ENCODE results near the gene TMCO4.

The TMCO4 gene

DNA sequence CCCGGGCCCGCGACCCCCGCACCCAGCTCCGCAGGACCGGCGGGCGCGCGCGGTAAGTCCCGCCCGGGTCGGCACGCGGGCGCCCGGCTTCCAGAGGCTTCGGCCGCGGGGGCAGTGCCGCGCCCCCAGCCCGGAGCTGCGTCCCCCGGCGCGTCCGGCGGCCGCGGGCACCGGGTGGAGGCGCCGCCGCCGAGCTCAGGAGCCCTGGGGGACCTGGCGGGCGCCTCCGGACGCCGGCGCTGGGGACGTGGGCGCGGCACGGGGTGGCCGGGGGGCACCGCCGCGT, 155.4 kb downstream of the TMCO4 start:
- POLR2A ChIA-PET, result no interaction called here

DNA sequence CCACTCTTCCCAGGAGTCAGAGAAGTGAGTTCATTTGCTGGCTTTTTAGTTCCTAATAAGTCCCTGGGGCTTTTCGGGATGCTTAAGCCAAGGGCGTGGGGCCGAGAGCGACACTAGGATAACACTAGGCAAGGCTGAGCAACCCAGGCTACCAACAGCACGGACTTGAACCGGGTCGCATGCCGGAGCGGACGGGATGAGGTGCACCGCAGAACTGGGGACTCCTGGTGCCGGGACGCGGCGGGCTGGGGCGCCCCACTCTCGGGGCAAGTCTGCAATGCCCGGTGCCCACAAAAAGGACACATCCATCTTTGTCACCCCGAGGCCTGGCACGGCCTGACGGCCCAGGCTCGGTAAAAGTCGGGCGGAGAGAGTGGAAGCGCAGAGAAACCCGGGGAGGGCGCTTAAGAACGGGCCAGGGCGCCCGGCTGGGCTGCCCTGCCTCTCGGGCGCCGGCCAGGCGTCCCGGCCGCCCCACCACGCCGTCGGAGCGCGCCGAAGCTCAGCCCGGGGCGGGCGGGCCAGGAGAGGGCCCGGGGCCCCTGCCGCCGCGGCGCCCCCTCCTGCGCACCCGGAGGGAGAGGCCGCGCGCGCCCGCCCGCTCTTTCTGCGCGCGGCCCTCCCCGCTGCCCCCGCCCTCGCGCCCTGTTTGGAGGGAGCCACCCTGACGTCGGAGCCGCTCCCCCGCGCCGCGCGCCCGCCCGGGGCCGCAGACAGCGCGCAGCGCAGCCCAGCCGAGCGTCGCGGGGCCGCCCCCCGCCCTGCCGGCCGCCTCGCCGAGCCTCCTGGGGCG, 155.9 kb downstream of the TMCO4 start, which contains the start of gene NBL1:
Gene NBL1 (plus strand): TSS at position 710 of the 793 bp plus-strand sequence. CDS start 10,720 bp downstream, outside the sequence.
- Histone ChIP-seq H3K27ac (ENCODE audit: extremely low read depth, low read depth, low read length) (peak within 1 kb of the TSS; percentile 62; the same call in 1 of the 2 replicates), H3K4me1 (ENCODE audit: control insufficient read depth, insufficient read depth, low read length) (peaks cover 3% of the 10 kb centered on the region; the same call in 1 of the 2 replicates), H3K4me3 (ENCODE audit: low read depth, low read length) (peak within 1 kb of the TSS; percentile 60), H3K9me3 (ENCODE audit: control insufficient read depth, insufficient read depth, low read depth, low read length) (no peaks in the 10 kb centered on the region), H3K36me3 (ENCODE audit: control insufficient read depth in 2 of 2, insufficient read depth in 1 of 2, low read length in 2 of 2) (no peaks in the 10 kb centered on the region)
- CTCF ChIA-PET, result interaction anchor here (0.6 kb wide), 1 partner anchor 130 kb away, joined by 3 read pairs; no protein-coding TSS in a partner anchor
- POLR2A ChIA-PET, result no interaction called here
- TF ChIP-seq ZNF24 (tag by site-specific recombination; IDR thresholded peaks at IDR 0.05) (no peak), ZNF274 (IDR thresholded peaks at IDR 0.05; ENCODE audit: low read length) (no peak), ZNF274 (tag by site-specific recombination; IDR thresholded peaks at IDR 0.05; ENCODE audit: borderline replicate concordance) (no peak), ZBTB7A (tag by site-specific recombination; IDR thresholded peaks at IDR 0.05; ENCODE audit: low read depth) (no peak), ZBTB20 (tag by site-specific recombination; IDR thresholded peaks at IDR 0.05) (peak; percentile 25; the same call in 1 of the 2 replicates), MZF1 (tag by site-specific recombination; IDR thresholded peaks at IDR 0.05; ENCODE audit: borderline replicate concordance) (no peak), REPIN1 (tag by site-specific recombination; IDR thresholded peaks at IDR 0.05; ENCODE audit: low read depth) (no peak), ZNF221 (tag by site-specific recombination; IDR thresholded peaks at IDR 0.05; ENCODE audit: borderline replicate concordance) (no peak), ZNF830 (tag by site-specific recombination; IDR thresholded peaks at IDR 0.05; ENCODE audit: low read depth) (no peak), ZNF132 (tag by site-specific recombination; IDR thresholded peaks at IDR 0.05; ENCODE audit: borderline replicate concordance) (no peak), ZNF510 (tag by site-specific recombination; IDR thresholded peaks at IDR 0.05; ENCODE audit: insufficient replicate concordance) (no peak)
- TF ChIP-seq, protein P1, sequence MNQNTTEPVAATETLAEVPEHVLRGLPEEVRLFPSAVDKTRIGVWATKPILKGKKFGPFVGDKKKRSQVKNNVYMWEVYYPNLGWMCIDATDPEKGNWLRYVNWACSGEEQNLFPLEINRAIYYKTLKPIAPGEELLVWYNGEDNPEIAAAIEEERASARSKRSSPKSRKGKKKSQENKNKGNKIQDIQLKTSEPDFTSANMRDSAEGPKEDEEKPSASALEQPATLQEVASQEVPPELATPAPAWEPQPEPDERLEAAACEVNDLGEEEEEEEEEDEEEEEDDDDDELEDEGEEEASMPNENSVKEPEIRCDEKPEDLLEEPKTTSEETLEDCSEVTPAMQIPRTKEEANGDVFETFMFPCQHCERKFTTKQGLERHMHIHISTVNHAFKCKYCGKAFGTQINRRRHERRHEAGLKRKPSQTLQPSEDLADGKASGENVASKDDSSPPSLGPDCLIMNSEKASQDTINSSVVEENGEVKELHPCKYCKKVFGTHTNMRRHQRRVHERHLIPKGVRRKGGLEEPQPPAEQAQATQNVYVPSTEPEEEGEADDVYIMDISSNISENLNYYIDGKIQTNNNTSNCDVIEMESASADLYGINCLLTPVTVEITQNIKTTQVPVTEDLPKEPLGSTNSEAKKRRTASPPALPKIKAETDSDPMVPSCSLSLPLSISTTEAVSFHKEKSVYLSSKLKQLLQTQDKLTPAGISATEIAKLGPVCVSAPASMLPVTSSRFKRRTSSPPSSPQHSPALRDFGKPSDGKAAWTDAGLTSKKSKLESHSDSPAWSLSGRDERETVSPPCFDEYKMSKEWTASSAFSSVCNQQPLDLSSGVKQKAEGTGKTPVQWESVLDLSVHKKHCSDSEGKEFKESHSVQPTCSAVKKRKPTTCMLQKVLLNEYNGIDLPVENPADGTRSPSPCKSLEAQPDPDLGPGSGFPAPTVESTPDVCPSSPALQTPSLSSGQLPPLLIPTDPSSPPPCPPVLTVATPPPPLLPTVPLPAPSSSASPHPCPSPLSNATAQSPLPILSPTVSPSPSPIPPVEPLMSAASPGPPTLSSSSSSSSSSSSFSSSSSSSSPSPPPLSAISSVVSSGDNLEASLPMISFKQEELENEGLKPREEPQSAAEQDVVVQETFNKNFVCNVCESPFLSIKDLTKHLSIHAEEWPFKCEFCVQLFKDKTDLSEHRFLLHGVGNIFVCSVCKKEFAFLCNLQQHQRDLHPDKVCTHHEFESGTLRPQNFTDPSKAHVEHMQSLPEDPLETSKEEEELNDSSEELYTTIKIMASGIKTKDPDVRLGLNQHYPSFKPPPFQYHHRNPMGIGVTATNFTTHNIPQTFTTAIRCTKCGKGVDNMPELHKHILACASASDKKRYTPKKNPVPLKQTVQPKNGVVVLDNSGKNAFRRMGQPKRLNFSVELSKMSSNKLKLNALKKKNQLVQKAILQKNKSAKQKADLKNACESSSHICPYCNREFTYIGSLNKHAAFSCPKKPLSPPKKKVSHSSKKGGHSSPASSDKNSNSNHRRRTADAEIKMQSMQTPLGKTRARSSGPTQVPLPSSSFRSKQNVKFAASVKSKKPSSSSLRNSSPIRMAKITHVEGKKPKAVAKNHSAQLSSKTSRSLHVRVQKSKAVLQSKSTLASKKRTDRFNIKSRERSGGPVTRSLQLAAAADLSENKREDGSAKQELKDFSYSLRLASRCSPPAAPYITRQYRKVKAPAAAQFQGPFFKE (tag by site-specific recombination; IDR thresholded peaks at IDR 0.05; ENCODE audit: borderline replicate concordance), result no peak
- TF ChIP-seq, protein P2, sequence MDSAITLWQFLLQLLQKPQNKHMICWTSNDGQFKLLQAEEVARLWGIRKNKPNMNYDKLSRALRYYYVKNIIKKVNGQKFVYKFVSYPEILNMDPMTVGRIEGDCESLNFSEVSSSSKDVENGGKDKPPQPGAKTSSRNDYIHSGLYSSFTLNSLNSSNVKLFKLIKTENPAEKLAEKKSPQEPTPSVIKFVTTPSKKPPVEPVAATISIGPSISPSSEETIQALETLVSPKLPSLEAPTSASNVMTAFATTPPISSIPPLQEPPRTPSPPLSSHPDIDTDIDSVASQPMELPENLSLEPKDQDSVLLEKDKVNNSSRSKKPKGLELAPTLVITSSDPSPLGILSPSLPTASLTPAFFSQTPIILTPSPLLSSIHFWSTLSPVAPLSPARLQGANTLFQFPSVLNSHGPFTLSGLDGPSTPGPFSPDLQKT (IDR thresholded peaks at IDR 0.05; ENCODE audit: borderline replicate concordance, low read depth, low read length), result no peak
- TF ChIP-seq, protein P3, sequence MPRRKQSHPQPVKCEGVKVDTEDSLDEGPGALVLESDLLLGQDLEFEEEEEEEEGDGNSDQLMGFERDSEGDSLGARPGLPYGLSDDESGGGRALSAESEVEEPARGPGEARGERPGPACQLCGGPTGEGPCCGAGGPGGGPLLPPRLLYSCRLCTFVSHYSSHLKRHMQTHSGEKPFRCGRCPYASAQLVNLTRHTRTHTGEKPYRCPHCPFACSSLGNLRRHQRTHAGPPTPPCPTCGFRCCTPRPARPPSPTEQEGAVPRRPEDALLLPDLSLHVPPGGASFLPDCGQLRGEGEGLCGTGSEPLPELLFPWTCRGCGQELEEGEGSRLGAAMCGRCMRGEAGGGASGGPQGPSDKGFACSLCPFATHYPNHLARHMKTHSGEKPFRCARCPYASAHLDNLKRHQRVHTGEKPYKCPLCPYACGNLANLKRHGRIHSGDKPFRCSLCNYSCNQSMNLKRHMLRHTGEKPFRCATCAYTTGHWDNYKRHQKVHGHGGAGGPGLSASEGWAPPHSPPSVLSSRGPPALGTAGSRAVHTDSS (tag by site-specific recombination; IDR thresholded peaks at IDR 0.05), result no peak

More for the DNA sequence above, 155.4 kb downstream of the TMCO4 start:
- Histone ChIP-seq H3K27ac (ENCODE audit: extremely low read depth, low read depth, low read length) (peak overlapping the region; percentile 62; the same call in 1 of the 2 replicates), H3K4me3 (ENCODE audit: low read depth, low read length) (peak overlapping the region; percentile 60), H3K4me1 (ENCODE audit: control insufficient read depth, insufficient read depth, low read length) (peaks cover 3% of the 10 kb centered on the region; the same call in 1 of the 2 replicates), H3K36me3 (ENCODE audit: control insufficient read depth in 2 of 2, insufficient read depth in 1 of 2, low read length in 2 of 2) (no peaks in the 10 kb centered on the region), H3K9me3 (ENCODE audit: control insufficient read depth, insufficient read depth, low read depth, low read length) (no peaks in the 10 kb centered on the region)
- CTCF ChIA-PET, result interaction anchor here (0.6 kb wide), 2 partner anchors 129 to 593 kb away, joined by 3 to 4 read pairs; no protein-coding TSS in a partner anchor
- TF ChIP-seq, protein P4, sequence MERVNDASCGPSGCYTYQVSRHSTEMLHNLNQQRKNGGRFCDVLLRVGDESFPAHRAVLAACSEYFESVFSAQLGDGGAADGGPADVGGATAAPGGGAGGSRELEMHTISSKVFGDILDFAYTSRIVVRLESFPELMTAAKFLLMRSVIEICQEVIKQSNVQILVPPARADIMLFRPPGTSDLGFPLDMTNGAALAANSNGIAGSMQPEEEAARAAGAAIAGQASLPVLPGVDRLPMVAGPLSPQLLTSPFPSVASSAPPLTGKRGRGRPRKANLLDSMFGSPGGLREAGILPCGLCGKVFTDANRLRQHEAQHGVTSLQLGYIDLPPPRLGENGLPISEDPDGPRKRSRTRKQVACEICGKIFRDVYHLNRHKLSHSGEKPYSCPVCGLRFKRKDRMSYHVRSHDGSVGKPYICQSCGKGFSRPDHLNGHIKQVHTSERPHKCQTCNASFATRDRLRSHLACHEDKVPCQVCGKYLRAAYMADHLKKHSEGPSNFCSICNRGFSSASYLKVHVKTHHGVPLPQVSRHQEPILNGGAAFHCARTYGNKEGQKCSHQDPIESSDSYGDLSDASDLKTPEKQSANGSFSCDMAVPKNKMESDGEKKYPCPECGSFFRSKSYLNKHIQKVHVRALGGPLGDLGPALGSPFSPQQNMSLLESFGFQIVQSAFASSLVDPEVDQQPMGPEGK (tag by site-specific recombination; IDR thresholded peaks at IDR 0.05), result no peak
- TF ChIP-seq ZNF175 (tag by site-specific recombination; IDR thresholded peaks at IDR 0.05) (no peak), ZNF560 (tag by site-specific recombination; IDR thresholded peaks at IDR 0.05; ENCODE audit: borderline replicate concordance) (no peak), ZNF350 (tag by site-specific recombination; IDR thresholded peaks at IDR 0.05) (no peak), ZNF837 (tag by site-specific recombination; IDR thresholded peaks at IDR 0.05) (no peak), KLF8 (tag by site-specific recombination; IDR thresholded peaks at IDR 0.05) (no peak), ZNF621 (tag by site-specific recombination; IDR thresholded peaks at IDR 0.05) (no peak), ZNF529 (tag by site-specific recombination; IDR thresholded peaks at IDR 0.05; ENCODE audit: insufficient replicate concordance) (no peak), ZNF366 (tag by site-specific recombination; conservative IDR thresholded peaks at IDR 0.05) (no peak)
- TF ChIP-seq, protein P5, sequence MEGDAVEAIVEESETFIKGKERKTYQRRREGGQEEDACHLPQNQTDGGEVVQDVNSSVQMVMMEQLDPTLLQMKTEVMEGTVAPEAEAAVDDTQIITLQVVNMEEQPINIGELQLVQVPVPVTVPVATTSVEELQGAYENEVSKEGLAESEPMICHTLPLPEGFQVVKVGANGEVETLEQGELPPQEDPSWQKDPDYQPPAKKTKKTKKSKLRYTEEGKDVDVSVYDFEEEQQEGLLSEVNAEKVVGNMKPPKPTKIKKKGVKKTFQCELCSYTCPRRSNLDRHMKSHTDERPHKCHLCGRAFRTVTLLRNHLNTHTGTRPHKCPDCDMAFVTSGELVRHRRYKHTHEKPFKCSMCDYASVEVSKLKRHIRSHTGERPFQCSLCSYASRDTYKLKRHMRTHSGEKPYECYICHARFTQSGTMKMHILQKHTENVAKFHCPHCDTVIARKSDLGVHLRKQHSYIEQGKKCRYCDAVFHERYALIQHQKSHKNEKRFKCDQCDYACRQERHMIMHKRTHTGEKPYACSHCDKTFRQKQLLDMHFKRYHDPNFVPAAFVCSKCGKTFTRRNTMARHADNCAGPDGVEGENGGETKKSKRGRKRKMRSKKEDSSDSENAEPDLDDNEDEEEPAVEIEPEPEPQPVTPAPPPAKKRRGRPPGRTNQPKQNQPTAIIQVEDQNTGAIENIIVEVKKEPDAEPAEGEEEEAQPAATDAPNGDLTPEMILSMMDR (tag by site-specific recombination; IDR thresholded peaks at IDR 0.05), result no peak
